IPS-18a (cell line): Measurements from ENCODE around the gene GJB4.

Experiments
- H3K27ac ChIP-seq: one replicate; pipeline ENCODE4 v1.5.1; 2013; ENCODE audit warnings: low read length
- H3K27me3 ChIP-seq: one replicate; pipeline ENCODE4 v1.6.1; 2013; ENCODE audit warnings: mild to moderate bottlenecking, low read length; ENCODE audit not compliant: control insufficient read depth, insufficient read depth
- H3K36me3 ChIP-seq: one replicate; pipeline ENCODE4 v1.6.1; 2013; ENCODE audit warnings: low read depth, low read length; ENCODE audit not compliant: control insufficient read depth
- H3K4me1 ChIP-seq: one replicate; pipeline ENCODE4 v1.6.1; 2013; ENCODE audit warnings: low read depth, low read length; ENCODE audit not compliant: control insufficient read depth
- H3K4me3 ChIP-seq: one replicate; pipeline ENCODE4 v1.5.1; 2013; ENCODE audit warnings: low read length
- H3K9ac ChIP-seq: one replicate; pipeline ENCODE4 v1.6.1; 2013; ENCODE audit warnings: mild to moderate bottlenecking, low read length, moderate library complexity
- H3K9me3 ChIP-seq: one replicate; pipeline ENCODE4 v1.6.1; 2013; ENCODE audit warnings: low read depth, low read length; ENCODE audit not compliant: control insufficient read depth

GJB4 gene

DNA sequence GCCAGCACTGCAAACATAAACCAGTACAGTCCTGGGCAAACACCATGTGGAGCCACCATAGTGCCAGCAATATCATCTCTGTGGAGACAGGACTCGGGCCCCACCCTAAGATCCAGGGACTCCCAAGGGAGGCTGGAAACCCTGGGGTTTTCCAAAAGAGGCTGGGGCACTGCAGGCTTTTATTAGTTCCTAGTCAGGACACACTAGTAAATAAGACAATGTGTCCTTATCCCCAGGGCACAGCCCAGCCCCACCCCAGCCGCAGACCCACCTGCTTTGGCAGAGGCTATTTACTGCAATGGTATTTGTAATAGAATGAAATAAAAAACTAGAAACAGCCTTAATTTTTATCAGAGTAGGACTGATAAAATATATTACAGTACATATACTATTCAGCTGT, 21.0 kb downstream of the GJB4 start:
- Histone ChIP-seq H3K27ac (no peak overlapping the region), H3K4me3 (peak overlapping the region; percentile 77), H3K9ac (no peak overlapping the region), H3K36me3 (no peaks in the 10 kb centered on the region), H3K27me3 (peaks cover 53% of the 10 kb centered on the region), H3K9me3 (no peaks in the 10 kb centered on the region), H3K4me1 (peaks cover 6% of the 10 kb centered on the region)

DNA sequence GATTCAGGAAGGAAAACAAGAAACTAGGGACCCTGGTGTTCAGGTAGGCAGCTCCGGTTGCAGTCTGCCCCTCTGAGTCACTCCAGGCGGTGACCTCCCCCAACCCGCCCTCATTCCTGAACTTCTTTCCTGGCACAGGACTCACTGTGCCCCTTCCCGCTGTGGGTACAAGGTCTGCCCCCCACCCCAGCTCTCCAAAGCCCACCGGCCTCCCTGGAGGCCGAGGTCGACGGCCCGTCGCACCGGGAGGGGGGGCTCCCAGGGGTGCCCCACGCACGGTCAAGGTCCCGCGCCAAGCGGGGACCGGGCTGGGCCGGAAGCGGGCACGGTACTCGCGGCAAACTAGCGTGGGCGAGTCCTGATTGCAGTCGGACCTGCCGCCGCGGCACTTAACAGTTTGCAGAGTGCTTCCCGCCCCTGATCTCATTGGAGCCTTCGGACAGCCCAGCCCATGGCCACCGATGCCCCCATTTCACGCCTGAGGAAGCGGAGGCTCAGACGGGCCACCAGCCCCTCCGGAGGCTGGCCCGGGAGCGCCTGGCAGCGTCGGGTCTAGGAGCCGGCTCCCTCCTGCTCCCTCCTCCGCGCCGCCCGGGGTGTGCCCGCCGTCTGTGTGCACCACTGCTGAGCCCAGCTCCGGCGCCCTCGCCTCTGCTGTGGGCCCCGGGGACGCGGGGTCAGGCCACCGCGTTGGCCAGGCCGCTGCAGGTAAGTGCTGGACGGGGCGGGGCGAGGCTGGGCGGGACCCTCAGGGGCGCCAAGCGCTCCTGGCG, 21.7 kb downstream of the GJB4 start, which contains the start of gene GJB3:
Gene GJB3 (plus strand): TSS at position 144 of the 773 bp plus-strand sequence. CDS start 3,549 bp downstream, outside the sequence.
- Histone ChIP-seq H3K27me3 (peaks cover 53% of the 10 kb centered on the region), H3K4me3 (peak within 1 kb of the TSS; percentile 77), H3K36me3 (no peaks in the 10 kb centered on the region), H3K9me3 (no peaks in the 10 kb centered on the region), H3K27ac (no peak within 1 kb of the TSS), H3K4me1 (peaks cover 6% of the 10 kb centered on the region), H3K9ac (peak within 1 kb of the TSS; percentile 45)

DNA sequence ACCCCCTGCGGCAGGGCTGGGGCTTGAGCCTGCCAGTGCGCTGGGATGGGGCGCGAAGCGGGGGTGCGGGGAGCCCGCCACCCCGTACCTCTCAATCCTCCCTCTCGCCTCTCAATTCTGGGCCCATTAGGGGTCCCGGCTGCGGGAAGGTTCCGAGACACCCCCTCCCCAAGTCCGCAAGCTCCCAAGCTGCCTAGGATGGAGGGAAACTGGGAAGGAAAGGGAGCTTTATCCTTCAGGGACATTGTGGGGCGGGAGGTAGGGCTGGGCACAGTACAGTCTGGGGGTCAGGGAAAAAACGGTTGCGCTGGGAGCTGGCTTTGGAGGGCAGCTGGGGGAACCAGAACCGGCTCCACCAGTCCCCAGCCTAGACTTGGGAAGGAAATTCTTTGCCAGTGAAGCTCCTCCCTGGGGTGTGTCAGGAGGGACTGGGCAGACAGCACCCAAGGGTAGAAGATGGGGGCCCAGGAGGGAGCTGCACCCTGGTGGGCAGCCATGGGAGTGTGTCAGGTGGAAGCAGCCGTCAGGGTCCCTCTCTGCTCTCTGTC, 22.4 kb downstream of the GJB4 start:
- Histone ChIP-seq H3K27ac (no peak overlapping the region), H3K36me3 (no peaks in the 10 kb centered on the region), H3K27me3 (peaks cover 53% of the 10 kb centered on the region), H3K9me3 (no peaks in the 10 kb centered on the region), H3K4me3 (peak overlapping the region; percentile 77), H3K9ac (no peak overlapping the region), H3K4me1 (peaks cover 6% of the 10 kb centered on the region)

DNA sequence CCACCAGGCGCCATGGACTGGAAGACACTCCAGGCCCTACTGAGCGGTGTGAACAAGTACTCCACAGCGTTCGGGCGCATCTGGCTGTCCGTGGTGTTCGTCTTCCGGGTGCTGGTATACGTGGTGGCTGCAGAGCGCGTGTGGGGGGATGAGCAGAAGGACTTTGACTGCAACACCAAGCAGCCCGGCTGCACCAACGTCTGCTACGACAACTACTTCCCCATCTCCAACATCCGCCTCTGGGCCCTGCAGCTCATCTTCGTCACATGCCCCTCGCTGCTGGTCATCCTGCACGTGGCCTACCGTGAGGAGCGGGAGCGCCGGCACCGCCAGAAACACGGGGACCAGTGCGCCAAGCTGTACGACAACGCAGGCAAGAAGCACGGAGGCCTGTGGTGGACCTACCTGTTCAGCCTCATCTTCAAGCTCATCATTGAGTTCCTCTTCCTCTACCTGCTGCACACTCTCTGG, 25.2 kb downstream of the GJB4 start:
- Histone ChIP-seq H3K9ac (no peak overlapping the region), H3K4me3 (no peak overlapping the region), H3K27me3 (peaks cover 41% of the 10 kb centered on the region), H3K9me3 (no peaks in the 10 kb centered on the region), H3K4me1 (peaks cover 6% of the 10 kb centered on the region), H3K36me3 (no peaks in the 10 kb centered on the region), H3K27ac (no peak overlapping the region)

DNA sequence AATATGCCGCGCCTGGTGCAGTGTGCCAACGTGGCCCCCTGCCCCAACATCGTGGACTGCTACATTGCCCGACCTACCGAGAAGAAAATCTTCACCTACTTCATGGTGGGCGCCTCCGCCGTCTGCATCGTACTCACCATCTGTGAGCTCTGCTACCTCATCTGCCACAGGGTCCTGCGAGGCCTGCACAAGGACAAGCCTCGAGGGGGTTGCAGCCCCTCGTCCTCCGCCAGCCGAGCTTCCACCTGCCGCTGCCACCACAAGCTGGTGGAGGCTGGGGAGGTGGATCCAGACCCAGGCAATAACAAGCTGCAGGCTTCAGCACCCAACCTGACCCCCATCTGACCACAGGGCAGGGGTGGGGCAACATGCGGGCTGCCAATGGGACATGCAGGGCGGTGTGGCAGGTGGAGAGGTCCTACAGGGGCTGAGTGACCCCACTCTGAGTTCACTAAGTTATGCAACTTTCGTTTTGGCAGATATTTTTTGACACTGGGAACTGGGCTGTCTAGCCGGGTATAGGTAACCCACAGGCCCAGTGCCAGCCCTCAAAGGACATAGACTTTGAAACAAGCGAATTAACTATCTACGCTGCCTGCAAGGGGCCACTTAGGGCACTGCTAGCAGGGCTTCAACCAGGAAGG, 25.8 kb downstream of the GJB4 start:
- Histone ChIP-seq H3K9me3 (no peaks in the 10 kb centered on the region), H3K27ac (no peak overlapping the region), H3K36me3 (no peaks in the 10 kb centered on the region), H3K4me3 (no peak overlapping the region), H3K27me3 (peaks cover 36% of the 10 kb centered on the region), H3K4me1 (peaks cover 6% of the 10 kb centered on the region), H3K9ac (no peak overlapping the region)

DNA sequence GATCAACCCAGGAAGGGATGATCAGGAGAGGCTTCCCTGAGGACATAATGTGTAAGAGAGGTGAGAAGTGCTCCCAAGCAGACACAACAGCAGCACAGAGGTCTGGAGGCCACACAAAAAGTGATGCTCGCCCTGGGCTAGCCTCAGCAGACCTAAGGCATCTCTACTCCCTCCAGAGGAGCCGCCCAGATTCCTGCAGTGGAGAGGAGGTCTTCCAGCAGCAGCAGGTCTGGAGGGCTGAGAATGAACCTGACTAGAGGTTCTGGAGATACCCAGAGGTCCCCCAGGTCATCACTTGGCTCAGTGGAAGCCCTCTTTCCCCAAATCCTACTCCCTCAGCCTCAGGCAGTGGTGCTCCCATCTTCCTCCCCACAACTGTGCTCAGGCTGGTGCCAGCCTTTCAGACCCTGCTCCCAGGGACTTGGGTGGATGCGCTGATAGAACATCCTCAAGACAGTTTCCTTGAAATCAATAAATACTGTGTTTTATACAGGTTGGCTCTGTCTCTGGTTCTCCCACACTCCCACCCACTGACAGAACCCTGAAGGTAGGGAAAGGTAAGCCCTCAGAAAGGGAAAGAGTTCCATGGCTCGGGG, 26.4 kb downstream of the GJB4 start:
- Histone ChIP-seq H3K4me3 (no peak overlapping the region), H3K27me3 (peaks cover 30% of the 10 kb centered on the region), H3K4me1 (peaks cover 6% of the 10 kb centered on the region), H3K27ac (no peak overlapping the region), H3K9me3 (no peaks in the 10 kb centered on the region), H3K36me3 (no peaks in the 10 kb centered on the region), H3K9ac (no peak overlapping the region)

DNA sequence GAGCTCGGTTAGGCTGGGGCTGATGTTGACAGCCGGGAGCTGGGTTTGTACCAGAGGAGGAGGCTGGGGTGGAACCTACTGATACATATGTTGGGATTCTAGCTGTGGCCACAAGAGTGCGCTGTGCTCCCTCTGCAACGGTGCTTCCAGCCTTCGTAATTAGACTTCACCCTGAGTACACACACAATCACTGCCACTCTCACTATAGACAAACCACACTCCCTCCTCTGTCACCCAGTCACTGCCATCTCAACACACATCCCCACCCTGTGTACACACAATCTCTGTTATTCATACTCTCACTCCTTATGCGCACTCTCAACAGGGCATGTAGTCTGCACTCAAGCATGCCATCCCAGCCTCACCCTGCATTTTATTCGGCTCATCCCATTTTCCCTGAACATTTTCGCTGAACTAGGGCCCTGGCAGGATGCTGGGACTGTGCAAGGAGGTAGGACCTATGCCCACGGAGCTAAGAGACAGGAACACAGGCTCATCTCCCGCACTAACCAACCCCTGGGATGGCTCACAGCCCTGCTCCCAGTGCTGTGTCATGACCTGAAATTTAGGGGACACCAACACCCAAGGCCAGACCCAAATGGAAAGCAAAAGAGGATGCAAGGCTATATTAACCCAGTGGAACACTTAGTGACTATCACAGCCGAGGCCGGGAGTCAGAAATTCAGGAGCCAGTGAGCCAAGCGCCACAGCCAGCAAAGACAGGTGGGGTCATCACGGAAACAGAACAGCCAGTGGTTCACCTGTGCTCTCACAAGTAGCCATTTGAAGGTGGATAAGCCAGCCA, 27.2 kb downstream of the GJB4 start:
- Histone ChIP-seq H3K9me3 (no peaks in the 10 kb centered on the region), H3K4me1 (peaks cover 6% of the 10 kb centered on the region), H3K27me3 (peaks cover 22% of the 10 kb centered on the region), H3K9ac (no peak overlapping the region), H3K27ac (no peak overlapping the region), H3K36me3 (no peaks in the 10 kb centered on the region), H3K4me3 (no peak overlapping the region)

DNA sequence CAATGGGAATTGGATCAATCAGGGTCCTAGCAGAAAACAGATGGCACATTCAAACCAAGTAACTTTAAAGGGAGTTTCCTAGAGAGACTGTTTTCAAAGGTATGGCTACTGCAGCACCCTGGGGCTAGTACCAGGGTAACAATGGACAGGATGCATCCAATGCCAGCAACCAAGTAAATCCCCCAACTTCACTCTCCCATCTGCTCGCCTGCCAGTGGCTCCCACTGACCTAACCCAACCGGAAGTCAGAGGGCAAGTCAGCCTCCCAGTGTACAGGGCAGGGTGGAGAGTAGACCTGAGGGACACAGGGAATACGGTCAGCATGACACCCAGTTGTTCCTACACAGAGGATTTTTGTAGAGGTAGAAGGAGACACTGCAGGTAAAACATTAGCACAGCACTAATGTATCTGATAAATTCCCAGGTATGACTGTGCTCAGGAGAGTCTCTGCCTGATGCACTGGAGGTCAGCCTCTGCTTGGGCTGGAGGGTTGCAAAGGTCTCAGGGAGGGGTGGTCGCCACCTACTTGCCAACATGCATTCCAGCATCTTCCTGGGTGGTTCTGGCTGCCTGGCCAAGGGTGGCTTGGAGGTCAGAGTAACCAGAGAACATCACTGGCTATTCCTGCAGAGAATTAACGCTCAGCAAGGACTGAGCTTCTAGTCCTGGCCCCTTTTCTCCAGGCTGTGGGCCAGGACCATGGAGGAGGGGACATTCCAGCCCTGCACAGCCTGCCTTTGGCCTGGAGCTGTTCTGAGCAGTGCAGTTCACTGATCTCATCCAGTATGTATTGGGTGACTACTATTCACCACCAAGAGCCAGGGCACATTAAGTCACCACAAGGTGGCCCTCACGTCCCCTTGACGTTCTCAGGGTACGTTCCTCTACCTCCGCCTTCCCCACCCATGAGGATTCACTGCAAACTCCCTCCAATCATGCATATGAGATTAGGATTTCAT, 28.2 kb downstream of the GJB4 start:
- Histone ChIP-seq H3K4me3 (no peak overlapping the region), H3K9me3 (no peaks in the 10 kb centered on the region), H3K9ac (no peak overlapping the region), H3K27me3 (peaks cover 18% of the 10 kb centered on the region), H3K36me3 (no peaks in the 10 kb centered on the region), H3K4me1 (no peaks in the 10 kb centered on the region), H3K27ac (no peak overlapping the region)

DNA sequence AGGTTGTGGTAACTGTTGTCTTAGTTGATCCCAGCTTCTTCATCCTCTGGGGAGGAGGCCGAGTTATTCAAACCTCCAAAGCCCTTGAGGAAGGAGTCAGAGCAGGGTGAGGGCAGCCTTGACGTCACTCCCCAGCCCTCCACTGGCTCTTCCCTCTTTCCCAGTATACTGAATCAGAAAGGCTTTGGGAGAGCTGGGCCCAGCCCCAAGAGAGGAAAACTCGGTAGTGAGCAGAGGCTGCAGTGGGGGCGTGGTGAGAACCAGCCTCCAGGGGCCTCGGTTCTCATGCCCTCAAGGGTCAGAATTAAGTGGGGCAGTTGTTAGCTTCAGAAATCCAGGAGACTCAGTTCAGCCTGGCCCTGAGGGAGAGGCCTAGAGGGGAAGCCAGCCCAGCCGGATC, 31.4 kb downstream of the GJB4 start:
- H3K27me3 ChIP-seq: peaks cover 13% of the 10 kb centered on the region
- no peak overlapping the region for H3K27ac ChIP-seq

DNA sequence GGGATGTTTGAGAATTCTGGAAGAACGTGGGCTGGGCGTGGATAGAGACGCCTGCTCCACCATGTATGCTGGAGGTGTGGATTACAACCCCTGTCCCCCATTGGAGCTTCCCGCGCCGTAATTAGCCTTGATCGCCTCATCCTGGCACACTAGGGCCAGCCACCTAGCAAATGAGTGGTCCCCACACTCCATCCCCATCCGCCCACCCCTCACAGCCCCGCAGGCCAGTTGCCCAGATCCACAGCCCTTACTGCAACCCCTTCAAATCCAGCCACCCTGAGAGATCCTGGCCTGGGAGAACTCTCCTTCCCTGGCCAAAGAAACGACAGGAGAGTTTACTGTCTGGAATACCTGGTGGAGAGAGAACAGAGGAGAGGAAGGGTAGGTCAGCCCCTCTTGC, 32.9 kb downstream of the GJB4 start:
- Histone ChIP-seq H3K36me3 (no peaks in the 10 kb centered on the region), H3K4me3 (peak overlapping the region; percentile 46), H3K27me3 (peaks cover 13% of the 10 kb centered on the region), H3K4me1 (peaks cover 5% of the 10 kb centered on the region), H3K9me3 (no peaks in the 10 kb centered on the region), H3K9ac (no peak overlapping the region), H3K27ac (no peak overlapping the region)

More for the DNA sequence above, 31.4 kb downstream of the GJB4 start:
- no peaks in the 10 kb centered on the region for H3K9me3 ChIP-seq
- H3K36me3 ChIP-seq: no peaks in the 10 kb centered on the region
- no peaks in the 10 kb centered on the region for H3K4me1 ChIP-seq
- no peak overlapping the region for H3K9ac ChIP-seq
- H3K4me3 ChIP-seq: no peak overlapping the region
